ENCODE data around the gene BFSP2. TPM values are rescaled to one million over a fixed set of nuclear protein-coding genes. Genes with fewer than 3 reads are reported as not detected.
"Not testable (repeated sequence)": the region's sequence is repeated elsewhere in the genome, so short reads cannot be mapped to it uniquely, and the experiment has no call there.

The BFSP2 gene
- polyA plus RNA-seq, 4 donors = 0.14 to 0.56 (median 0.22) TPM; not detected in 1

DNA sequence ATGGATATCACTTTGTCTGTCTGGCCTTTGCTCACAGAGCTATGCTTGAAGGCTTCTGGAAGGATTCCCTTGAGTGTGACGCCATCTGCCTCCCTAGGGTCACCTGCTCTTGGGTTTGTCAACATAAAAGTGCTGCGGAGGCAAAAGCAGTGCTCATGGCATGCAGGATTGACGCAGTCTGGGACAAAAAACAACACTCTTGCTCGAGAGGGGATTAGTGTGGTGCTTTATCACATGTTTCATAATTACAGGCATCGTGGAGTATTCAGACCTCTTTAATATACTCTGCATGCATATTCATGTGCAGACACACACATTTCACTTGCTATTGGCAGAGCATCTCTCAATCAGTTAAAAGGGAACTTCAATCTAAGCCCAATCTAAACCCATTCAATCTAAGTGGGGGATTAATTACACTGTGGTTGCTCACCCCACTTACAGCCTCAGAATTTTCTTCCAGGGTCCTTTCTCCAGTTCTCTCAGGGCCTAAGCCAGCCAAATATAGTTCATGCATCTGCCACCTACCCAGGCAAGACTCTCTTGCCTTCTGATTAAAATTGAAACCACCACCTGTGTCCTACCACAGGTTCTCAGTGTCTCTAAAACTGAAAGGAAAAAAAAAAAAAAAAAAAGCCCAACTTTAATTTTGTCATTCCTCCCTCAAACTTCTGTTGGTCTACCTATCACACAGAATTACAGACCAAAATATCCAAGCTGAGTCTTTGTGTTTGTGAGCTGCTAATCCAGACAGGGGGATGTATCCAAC is 75.6 kb downstream of the BFSP2 start:
- DNase-seq (ENCODE audit: low read depth in 4 of 4, low spot score in 2 of 4) = no peak

DNA sequence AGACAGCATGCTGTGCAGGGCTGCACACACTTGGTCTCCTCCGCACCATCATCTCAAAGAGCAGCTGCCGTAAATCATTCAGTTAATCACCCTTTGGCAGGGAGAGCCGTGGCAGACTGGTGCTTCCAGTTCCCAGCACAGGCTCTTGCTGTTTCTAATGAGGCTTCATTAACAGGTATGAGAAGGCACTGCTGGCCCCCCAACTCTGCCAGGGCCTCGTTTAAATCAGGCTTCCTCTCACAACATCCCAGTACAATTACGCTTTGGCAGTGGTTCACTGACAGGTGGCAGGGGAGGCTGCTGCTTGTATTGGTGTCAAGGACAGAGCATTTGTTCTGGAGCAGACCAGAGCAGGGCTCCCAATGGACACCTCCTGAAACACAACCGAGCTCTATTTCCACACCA is 77.1 kb downstream of the BFSP2 start:
- DNase-seq (ENCODE audit: low read depth in 4 of 4, low spot score in 2 of 4) = no peak

DNA sequence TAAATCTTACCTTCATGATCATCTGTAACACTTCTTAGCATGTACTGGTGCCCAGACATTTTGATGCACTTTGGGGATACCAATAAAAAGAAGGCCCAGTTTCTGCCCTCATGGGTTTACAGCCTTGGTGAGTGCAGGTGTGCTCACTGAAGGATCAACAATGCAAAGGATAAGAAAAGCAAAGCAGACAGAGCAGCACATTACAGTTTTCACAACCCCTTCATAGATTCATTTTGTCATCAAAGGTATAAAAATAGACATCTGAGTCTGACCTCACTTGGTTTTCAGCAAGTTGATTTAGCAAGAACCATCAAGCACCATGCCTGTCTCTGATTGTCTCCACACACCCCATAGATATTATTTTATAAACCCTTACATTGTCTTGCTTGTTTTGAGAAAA is 77.6 kb downstream of the BFSP2 start:
- DNase-seq (ENCODE audit: low read depth in 4 of 4, low spot score in 2 of 4) = no peak

DNA sequence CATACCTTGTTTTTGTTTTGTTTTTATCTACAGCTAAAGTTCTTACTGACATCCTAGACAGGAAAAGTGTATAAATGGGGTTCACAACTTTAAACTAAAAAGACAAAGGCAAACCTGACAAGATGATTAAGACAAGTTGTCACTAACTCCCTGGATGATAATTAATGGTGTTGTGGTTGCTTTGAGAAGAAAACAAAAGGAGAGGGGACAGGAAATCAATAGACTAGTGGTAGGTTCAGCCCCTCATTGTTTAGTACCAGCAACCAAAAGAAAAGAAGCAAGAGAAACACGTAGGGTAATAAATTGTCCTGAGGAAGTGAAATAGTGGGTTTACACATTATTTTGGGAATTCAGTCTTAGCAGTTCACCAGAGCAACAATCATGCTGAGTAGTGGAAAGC is 78.8 kb downstream of the BFSP2 start:
- no peak for DNase-seq (ENCODE audit: low read depth in 4 of 4, low spot score in 2 of 4)

DNA sequence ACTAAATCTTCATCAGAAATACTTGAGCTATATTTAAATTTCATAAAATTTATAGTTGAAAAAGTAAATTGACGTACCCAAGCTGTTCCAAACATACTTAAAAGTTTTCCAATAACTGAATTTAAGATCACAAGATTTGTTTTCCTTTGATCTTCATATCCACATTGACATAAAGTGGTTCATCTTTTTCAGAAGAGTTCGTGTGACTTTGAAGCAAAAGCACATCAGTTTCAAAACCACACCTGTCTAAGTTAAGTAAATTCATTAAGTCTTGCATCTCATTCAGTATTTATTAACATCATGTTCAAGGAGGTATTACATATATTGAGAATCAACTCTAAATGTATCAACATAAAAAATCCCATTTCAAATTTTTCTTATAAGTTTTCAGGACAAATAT is 79.5 kb downstream of the BFSP2 start:
- DNase-seq (ENCODE audit: low read depth in 4 of 4, low spot score in 2 of 4) = no peak

DNA sequence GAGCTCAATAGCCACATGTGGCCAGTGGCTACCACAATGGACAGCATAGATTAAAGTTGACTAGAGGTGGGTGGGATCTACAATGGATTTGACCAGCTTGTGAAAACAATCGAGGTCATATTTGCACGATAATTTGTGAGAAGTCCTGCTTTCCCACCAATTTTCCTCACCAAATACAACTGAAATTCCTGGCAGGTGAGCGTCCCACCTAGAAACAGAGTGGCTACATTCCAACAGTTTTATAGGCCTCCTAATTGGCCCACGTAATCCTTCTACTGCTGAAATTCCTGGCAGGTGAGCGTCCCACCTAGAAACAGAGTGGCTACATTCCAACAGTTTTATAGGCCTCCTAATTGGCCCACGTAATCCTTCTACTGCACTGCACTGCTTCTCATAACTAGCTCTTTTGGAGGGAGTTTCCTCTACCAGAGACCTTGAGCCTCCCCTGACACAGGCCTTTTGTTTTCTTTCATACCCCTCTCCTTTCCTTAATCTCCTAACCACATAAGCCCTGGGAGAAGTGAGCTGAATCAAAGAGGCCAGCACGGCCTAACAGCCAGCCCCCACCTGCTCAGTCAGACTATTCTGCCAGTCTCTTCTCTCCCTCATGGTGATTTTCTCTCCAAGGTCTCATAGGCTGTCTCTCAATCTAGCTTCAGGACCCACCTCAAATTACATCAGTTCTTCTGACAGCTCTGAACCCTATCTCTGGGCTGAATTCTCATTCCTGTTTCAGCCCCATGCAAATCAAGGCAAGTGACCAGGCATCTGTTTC is 80.2 kb downstream of the BFSP2 start:
- DNase-seq (ENCODE audit: low read depth in 4 of 4, low spot score in 2 of 4) = no peak

DNA sequence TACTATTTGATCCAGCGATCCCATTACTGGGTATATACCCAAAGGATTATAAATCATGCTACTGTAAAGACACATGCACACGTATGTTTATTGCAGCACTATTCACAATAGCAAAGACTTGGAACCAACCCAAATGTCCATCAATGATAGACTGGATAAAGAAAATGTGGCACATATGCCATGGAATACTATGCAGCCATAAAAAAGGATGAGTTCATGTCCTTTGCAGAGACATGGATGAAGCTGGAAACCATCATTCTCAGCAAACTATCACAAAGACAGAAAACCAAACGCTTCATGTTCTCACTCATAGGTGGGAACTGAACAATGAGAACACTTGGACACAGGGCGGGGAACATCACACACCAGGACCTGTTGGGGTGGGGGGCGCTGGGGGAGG is 82.6 kb downstream of the BFSP2 start:
- DNase-seq (ENCODE audit: low read depth in 4 of 4, low spot score in 2 of 4) = not testable (repeated sequence)

DNA sequence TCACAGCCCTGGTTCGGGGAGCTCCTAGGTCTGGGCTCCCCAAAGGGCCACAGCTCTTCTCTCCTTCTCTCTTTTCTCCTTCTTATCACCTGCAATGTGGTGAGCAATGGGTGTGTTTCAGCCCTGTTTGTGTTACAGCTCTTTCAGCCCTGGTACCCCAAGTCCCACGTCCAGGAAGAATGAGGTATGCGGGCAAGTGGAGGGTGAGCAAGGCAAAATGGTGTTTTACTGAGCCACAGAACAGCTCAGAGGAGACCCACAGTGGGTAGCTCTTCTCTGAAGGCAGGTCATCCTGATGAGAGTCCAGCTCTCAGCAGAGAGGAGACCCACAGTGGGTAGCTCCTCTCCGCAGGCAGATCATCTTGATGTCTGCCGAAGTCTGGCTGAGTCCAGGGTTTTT is 86.8 kb downstream of the BFSP2 start:
- DNase-seq (ENCODE audit: low read depth in 4 of 4, low spot score in 2 of 4) = no peak

DNA sequence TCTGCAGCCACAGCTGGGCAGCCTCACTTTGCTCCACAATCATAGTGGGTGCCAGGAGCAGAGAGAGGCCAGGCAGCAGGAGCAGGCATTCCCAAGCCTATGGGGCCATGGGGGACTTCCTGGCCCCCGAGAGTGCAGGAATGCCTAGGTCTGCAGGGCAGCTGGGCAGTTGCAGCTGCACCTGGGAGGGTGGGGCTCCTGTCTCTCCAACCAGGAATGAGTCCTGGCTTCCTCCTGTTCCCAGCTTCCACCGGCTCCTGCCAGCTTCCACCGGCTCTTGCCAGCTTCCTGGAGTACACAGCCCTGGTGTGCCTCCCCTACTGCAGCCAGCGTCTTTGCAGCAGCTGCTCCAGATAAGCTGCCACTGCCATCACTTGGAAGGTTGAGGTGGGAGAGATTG is 87.3 kb downstream of the BFSP2 start:
- no peak for DNase-seq (ENCODE audit: low read depth in 4 of 4, low spot score in 2 of 4)

DNA sequence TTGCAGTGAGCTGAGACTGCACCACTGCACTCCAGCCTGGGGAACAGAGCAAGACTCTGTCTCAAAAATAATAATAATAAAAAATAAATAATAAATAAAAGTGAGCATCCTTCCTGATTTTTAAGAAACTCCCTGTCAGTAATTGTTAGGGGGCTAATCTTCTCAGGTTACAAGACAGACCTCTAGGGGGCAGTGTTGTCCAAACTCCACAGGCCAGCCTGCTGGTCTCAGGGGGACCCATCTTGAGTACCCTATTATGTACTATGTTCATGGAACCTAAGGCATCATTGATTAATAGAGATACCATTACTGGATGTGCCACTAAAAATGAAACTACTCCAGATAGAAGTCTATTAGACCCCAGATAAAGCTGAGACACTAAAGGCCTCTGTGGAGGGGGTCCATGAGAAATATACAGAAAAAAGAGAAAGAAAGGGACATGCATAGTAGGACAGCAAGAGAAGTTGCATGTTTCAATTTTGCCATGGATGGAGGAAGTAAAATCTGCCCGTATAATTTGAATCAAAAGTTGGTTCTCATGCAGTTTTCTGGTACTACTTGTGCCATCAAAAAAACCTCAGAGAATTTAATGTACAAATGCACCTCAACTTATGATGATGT is 88.2 kb downstream of the BFSP2 start:
- DNase-seq (ENCODE audit: low read depth in 4 of 4, low spot score in 2 of 4) = no peak

DNA sequence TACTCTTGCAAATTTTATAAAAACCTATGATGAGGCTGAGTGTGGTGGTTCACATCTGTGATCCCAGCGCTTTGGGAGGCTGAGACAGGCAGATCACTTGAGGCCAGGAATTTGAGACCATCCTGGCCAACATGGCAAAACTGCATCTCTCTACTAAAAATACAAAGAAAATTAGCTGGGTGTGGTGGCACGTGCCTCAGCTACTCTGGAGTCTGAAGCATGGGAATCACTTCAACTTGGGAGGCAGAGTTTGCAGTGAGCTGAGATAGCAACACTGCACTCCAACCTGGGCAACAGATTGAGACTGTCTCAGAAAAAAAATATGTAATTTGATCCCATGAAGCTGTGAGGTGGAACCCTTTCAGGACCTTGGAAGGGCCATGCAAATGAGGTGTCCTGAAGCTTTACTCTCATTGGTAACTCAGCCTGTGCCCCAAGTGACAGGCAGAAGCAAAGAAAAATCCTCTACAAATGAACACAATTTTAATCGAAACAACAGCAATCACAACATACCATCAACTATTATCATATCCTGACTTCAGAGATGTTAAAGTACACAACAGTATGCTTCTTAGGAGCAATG is 89.0 kb downstream of the BFSP2 start:
- DNase-seq (ENCODE audit: low read depth in 4 of 4, low spot score in 2 of 4) = no peak

DNA sequence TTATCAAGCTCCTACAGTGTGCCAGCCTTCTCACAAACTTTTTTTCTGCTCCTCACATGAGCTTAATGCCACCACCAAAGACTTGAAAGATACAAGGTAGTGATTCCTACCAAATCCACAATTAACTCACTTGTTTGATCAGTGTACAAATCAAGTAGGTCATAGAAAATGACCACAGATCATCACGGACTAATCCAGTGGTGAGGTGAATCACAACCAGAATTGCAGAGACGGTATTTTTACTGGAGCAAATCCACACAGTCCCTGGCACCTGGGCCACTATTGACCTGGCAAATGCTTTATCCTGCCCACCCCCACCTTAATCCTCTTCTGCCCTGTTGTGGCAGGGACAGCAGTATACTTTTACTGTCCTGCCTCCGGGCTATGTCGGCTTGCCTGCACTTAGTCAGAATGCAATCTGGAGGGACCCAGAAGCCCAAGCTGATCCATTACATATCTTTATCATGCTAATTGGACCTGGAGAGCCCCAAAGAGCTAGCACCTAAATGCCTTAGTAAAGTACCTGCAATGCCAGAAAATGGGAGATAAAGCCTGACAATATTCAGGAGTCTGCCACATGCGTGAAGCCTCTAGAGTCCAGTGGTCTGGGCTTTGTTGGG is 89.7 kb downstream of the BFSP2 start:
- DNase-seq (ENCODE audit: low read depth in 4 of 4, low spot score in 2 of 4) = no peak

DNA sequence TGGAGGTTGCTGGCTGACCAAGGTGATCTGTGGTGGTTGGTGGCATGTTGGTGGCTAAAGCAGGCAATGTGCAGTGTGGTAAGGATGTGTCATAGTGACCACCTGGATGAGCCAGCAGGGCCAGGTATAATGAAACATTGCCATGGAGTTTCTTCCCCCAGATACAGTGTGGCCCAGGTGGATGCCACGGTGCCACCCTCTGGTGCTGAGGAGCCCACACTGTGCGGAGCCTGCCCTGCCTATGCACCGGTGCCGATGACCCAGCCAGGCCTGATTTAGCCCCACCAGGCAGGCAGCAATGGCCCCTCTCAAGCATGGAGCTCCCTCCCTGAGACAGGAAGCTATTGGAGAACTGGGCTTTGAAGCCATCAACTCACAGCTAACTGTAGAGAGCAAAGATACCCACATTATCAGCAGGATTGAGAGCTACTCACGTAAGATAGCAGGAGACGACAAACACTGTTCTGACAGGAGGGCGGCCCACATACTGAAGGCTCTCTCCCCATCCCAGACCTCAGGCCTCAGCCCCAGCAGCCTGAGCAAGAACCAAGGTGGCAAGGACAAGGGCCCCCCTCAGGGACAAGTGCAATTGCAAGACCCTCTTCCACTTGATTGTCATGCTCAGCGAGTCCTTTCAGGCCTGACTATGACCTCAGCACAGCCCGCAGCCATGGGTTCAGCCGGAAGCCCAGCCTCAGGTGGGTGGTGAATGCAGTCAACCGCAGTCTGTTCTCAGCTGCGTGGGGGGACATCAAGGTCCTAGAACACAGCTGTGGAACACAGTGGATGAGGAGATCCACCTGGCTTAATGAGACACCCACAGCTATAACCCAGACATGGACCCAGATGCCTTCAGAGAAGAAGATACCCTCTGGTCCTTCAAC is 90.9 kb downstream of the BFSP2 start:
- no peak for DNase-seq (ENCODE audit: low read depth in 4 of 4, low spot score in 2 of 4)

DNA sequence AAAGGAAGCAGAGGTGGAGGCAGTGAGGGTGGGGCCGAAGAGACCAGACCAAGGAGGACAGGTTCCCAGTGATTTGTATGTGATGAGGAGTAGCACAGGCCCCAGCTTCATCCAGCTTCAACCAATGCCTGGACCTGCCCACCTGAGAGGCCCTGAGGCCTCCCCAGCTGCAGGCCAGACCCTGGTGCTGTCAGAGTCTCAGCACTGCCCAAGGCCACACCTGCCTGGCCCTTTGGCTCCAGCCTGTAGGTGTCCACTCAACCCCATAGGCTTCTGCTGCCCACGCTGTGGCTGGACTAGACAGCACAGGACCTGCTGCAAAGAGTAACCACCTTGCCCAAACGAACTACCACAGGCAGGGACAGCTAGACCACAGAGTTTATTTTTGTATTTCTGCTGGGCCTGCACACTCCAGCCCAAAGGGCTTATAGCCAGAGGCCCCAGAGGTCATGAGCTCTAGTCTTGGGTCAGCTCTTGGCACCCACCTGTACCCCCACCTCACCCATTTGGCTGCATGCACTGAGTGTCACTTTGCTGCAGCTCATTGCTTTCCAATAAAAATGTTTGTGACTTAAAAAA is 91.7 kb downstream of the BFSP2 start:
- no peak for DNase-seq (ENCODE audit: low read depth in 4 of 4, low spot score in 2 of 4)

DNA sequence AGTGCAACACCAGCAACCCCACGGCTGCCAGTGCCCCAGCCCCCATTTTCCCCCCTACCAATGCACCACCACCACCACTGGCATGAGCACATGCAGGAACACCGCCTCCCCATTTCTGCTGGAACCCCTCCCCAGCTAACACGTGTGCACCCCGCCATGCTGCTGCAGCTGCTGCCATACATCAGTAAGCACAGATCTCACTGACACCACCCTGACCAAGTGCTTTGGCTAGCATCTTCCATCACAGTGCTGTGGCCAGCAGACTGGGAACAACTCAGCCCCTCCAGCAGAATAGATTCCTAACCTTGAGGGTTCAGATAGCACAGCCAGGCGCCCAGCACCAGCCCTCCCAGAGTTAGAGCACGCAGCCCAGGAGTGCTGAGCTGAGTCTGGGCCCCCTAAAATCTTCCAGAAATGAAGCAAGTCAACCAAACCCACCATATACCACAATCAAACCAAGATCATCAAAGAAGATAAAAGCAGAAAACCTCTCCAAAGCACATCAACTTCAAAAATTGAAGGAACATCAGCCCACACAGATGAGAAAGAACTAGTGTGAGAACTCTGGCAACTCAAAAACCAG is 92.4 kb downstream of the BFSP2 start:
- DNase-seq (ENCODE audit: low read depth in 4 of 4, low spot score in 2 of 4) = no peak

DNA sequence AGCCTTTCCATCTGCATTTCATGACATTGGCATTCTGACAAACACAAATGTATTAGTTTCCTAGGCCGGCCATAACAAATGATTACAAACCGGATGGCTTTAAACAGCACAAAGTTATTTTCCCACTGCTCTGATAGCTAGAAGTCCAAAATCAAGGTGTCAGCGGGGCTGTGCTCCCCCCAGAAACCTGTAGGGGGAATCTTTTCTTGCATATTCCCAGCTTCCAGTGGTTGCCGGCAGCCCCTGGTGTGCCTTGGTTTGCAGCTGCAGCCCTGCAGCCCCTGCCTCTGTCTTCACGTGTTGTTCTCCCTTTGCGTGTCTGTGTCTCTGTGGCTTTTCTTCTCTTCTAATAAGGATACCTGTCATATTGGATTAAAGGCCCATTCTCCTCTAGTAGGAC is 94.6 kb downstream of the BFSP2 start:
- no peak for DNase-seq (ENCODE audit: low read depth in 4 of 4, low spot score in 2 of 4)

DNA sequence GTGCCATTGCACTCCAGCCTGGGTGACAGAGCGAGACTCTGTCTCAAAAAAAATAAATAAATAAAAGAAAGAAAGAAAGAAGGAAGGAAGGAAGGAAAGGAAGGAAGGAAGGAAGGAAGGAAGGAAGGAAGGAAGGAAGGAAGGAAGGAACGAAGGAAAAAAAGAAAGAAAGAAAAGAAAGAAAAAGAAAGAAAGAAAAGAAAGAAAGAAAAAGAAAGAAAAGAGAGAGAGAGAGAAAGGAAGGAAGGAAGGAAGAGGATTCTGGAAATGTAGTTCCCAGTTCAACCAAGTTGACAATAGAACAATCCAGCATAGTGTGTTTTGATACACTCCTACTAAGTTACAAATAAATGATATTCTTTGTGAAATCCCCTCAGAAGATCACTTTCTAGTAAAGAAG is 102.7 kb downstream of the BFSP2 start:
- not testable (repeated sequence) for DNase-seq (ENCODE audit: low read depth in 4 of 4, low spot score in 2 of 4)

DNA sequence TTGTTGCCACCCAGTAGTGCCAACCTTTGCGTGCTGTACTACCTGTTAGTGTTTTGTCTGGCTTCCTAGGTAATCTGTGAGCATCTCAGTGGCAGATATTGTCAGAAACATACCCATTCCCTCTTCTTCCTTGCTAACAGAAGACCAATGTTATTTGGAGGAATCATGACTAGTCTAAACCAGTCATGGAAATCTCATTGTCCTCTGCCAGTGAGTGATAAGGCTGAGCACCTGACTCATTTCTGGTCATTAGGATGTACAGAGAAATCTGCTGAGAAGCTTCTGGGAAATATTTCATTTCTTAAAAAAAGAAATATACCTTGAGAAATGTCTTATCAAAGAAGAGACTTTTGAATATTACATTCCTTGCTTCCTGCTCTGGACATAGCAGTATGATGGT is 103.6 kb downstream of the BFSP2 start:
- no peak for DNase-seq (ENCODE audit: low read depth in 4 of 4, low spot score in 2 of 4)

DNA sequence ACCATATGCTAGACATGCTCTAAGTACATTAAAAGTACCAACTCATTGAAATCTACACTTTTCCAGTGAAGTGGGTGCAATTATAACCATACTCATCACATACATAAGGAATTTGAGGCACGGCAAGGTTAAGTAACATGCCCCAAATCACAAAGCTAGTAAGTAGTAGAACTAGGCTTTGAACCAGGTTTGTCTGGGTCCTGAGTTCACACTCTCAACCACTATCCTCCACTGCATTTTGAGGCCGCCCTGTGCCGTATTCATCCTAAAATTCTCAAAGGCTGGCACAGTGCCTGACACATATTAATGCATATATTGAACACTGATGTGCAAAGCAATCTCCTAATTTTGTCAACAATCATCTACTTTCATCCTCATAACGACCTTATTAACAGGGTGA is 104.9 kb downstream of the BFSP2 start:
- DNase-seq (ENCODE audit: low read depth in 4 of 4, low spot score in 2 of 4) = no peak
